HUES64 (cell line): ENCODE results near the gene CCDC120.

Experiments used
- H3K27ac ChIP-seq: 2 replicates; pipeline ENCODE4 v1.7.0; 2013; ENCODE audit warnings: low read depth, low read length, inconsistent platforms
- H3K27me3 ChIP-seq: 2 replicates; pipeline ENCODE4 v1.6.1; 2013; ENCODE audit warnings: mild to moderate bottlenecking, low read length; ENCODE audit not compliant: insufficient read depth
- H3K36me3 ChIP-seq: 2 replicates; pipeline ENCODE4 v1.6.1; 2013; ENCODE audit warnings: mild to moderate bottlenecking, low read length; ENCODE audit not compliant: insufficient read depth
- H3K4me1 ChIP-seq: 2 replicates; pipeline ENCODE4 v1.6.1; 2013; ENCODE audit warnings: mild to moderate bottlenecking, low read length, moderate library complexity; ENCODE audit not compliant: insufficient read depth
- H3K4me3 ChIP-seq: 2 replicates; pipeline ENCODE4 v1.5.1; 2013; ENCODE audit warnings: mild to moderate bottlenecking, low read length, moderate library complexity
- H3K9ac ChIP-seq: 2 replicates; pipeline ENCODE4 v1.6.1; 2013; ENCODE audit warnings: mild to moderate bottlenecking, low read depth, low read length
- H3K9me3 ChIP-seq: 2 replicates; pipeline ENCODE4 v1.6.1; 2013; ENCODE audit warnings: low read depth, low read length; ENCODE audit not compliant: insufficient read depth
- WGBS: fragments of 150-250, 120-280 bp; methylation state at CpG from one replicate; pipeline ENCODE4 v1.1.7; 2013; ENCODE audit warnings: missing lambda C conversion rate; 5-methylcytosine and 5-hydroxymethylcytosine counted together

Gene CCDC120

GRCh38 chrX:49043220-49043986 lies 15.4 kb upstream of the CCDC120 start, which contains the start of gene TFE3:
Gene TFE3 (minus strand): TSS chrX:49043357. CDS start chrX:49043226, 131 bp downstream.
- peak within 1 kb of the TSS; percentile 82 for H3K9ac ChIP-seq
- H3K9me3 ChIP-seq = no peaks in the 10 kb centered on the region
- no peaks in the 10 kb centered on the region for H3K27me3 ChIP-seq
- H3K4me3 ChIP-seq = peak within 1 kb of the TSS; percentile 81
- peak within 1 kb of the TSS; percentile 99 for H3K27ac ChIP-seq
- under 1% methylated on average over 49 of the region's 67 CpGs for WGBS
- peaks cover 13% of the 10 kb centered on the region for H3K36me3 ChIP-seq
- H3K4me1 ChIP-seq = peaks cover 7% of the 10 kb centered on the region

GRCh38 chrX:49043987-49044281 lies 14.9 kb upstream of the CCDC120 start:
- no peaks in the 10 kb centered on the region for H3K27me3 ChIP-seq
- WGBS = 27% methylated on average over 13 of the region's 13 CpGs
- peak overlapping the region; percentile 50 for H3K4me3 ChIP-seq
- H3K9ac ChIP-seq = peak overlapping the region; percentile 49; the same call in 1 of the 2 replicates
- peaks cover 8% of the 10 kb centered on the region for H3K36me3 ChIP-seq
- H3K4me1 ChIP-seq = peaks cover 7% of the 10 kb centered on the region
- H3K9me3 ChIP-seq = no peaks in the 10 kb centered on the region
- peak overlapping the region; percentile 67; the same call in 1 of the 2 replicates for H3K27ac ChIP-seq

GRCh38 chrX:49053223-49054072 lies 5.4 kb upstream of the CCDC120 start:
- Histone ChIP-seq H3K9me3 (no peaks in the 10 kb centered on the region), H3K4me3 (peak overlapping the region; percentile 57), H3K9ac (peak overlapping the region; percentile 79), H3K27ac (peak overlapping the region; percentile 92), H3K4me1 (no peaks in the 10 kb centered on the region), H3K27me3 (no peaks in the 10 kb centered on the region), H3K36me3 (no peaks in the 10 kb centered on the region)
- under 1% methylated on average over 72 of the region's 79 CpGs for WGBS

GRCh38 chrX:49054073-49054762 lies 4.6 kb upstream of the CCDC120 start:
- peak overlapping the region; percentile 57 for H3K4me3 ChIP-seq
- H3K9ac ChIP-seq = peak overlapping the region; percentile 43; the same call in 1 of the 2 replicates
- peak overlapping the region; percentile 92; the same call in 1 of the 2 replicates for H3K27ac ChIP-seq

GRCh38 chrX:49059201-49059600 lies 402 bp downstream of the CCDC120 start:
- peak overlapping the region; percentile 49; the same call in 1 of the 2 replicates for H3K27ac ChIP-seq
- H3K36me3 ChIP-seq = peaks cover 5% of the 10 kb centered on the region
- 33% methylated on average over 1 of the region's 6 CpGs for WGBS
- peak overlapping the region; percentile 61 for H3K4me3 ChIP-seq
- no peaks in the 10 kb centered on the region for H3K27me3 ChIP-seq
- peak overlapping the region; percentile 55 for H3K9ac ChIP-seq
- no peaks in the 10 kb centered on the region for H3K9me3 ChIP-seq
- no peaks in the 10 kb centered on the region for H3K4me1 ChIP-seq

More at GRCh38 chrX:49054073-49054762, 4.6 kb upstream of the CCDC120 start:
- 81% methylated on average over 5 of the region's 5 CpGs for WGBS
- Histone ChIP-seq H3K36me3 (no peaks in the 10 kb centered on the region), H3K4me1 (no peaks in the 10 kb centered on the region), H3K9me3 (no peaks in the 10 kb centered on the region), H3K27me3 (no peaks in the 10 kb centered on the region)

GRCh38 chrX:49059681-49060085 lies 884 bp downstream of the CCDC120 start:
- Histone ChIP-seq H3K9me3 (no peaks in the 10 kb centered on the region), H3K27me3 (no peaks in the 10 kb centered on the region), H3K4me1 (no peaks in the 10 kb centered on the region), H3K27ac (peak overlapping the region; percentile 46; the same call in 1 of the 2 replicates), H3K9ac (peak overlapping the region; percentile 55), H3K36me3 (peaks cover 8% of the 10 kb centered on the region), H3K4me3 (peak overlapping the region; percentile 61)
- 63% methylated on average over 7 of the region's 10 CpGs for WGBS

GRCh38 chrX:49060914-49061313 lies 2.1 kb downstream of the CCDC120 start:
- 100% methylated on average over 3 of the region's 3 CpGs for WGBS

GRCh38 chrX:49061490-49061889 lies 2.7 kb downstream of the CCDC120 start:
- no peaks in the 10 kb centered on the region for H3K9me3 ChIP-seq
- no peak overlapping the region for H3K4me3 ChIP-seq
- H3K4me1 ChIP-seq = no peaks in the 10 kb centered on the region
- no peaks in the 10 kb centered on the region for H3K27me3 ChIP-seq
- H3K36me3 ChIP-seq = peaks cover 14% of the 10 kb centered on the region
- H3K9ac ChIP-seq = no peak overlapping the region
- WGBS = 90% methylated on average over 6 of the region's 7 CpGs
- no peak overlapping the region for H3K27ac ChIP-seq

More at GRCh38 chrX:49060914-49061313, 2.1 kb downstream of the CCDC120 start:
- Histone ChIP-seq H3K4me1 (no peaks in the 10 kb centered on the region), H3K36me3 (peaks cover 9% of the 10 kb centered on the region), H3K27me3 (no peaks in the 10 kb centered on the region), H3K9ac (no peak overlapping the region), H3K9me3 (no peaks in the 10 kb centered on the region), H3K27ac (no peak overlapping the region), H3K4me3 (no peak overlapping the region)

GRCh38 chrX:49061916-49062315 lies 3.1 kb downstream of the CCDC120 start:
- Histone ChIP-seq H3K4me3 (no peak overlapping the region), H3K27me3 (no peaks in the 10 kb centered on the region), H3K4me1 (no peaks in the 10 kb centered on the region), H3K27ac (no peak overlapping the region), H3K36me3 (peaks cover 16% of the 10 kb centered on the region), H3K9ac (no peak overlapping the region), H3K9me3 (no peaks in the 10 kb centered on the region)
- 95% methylated on average over 10 of the region's 10 CpGs for WGBS

GRCh38 chrX:49063715-49064114 lies 4.9 kb downstream of the CCDC120 start:
- Histone ChIP-seq H3K9ac (no peak overlapping the region), H3K4me1 (no peaks in the 10 kb centered on the region), H3K4me3 (no peak overlapping the region), H3K9me3 (no peaks in the 10 kb centered on the region), H3K36me3 (peaks cover 17% of the 10 kb centered on the region), H3K27me3 (no peaks in the 10 kb centered on the region), H3K27ac (no peak overlapping the region)
- WGBS = 95% methylated on average over 7 of the region's 9 CpGs
